PFSK-1 (cell line): Measurements from ENCODE around the gene IQGAP3.

Source experiments
- POLR2AphosphoS5 ChIP-seq: IDR thresholded peaks from 2 replicates; pipeline ENCODE4 v1.6.1; 2012; ENCODE audit warnings: low read depth, mild to moderate bottlenecking, control low read depth, low read length, moderate library complexity
- SIN3A ChIP-seq: IDR thresholded peaks from 2 replicates; pipeline ENCODE4 v1.6.1; 2012; ENCODE audit warnings: mild to moderate bottlenecking, low read length, moderate library complexity, borderline replicate concordance; ENCODE audit not compliant: insufficient read depth
- TAF1 ChIP-seq: IDR thresholded peaks from 2 replicates; pipeline ENCODE4 v1.6.1; 2012; ENCODE audit warnings: low read length, control low read depth, borderline replicate concordance; ENCODE audit not compliant: insufficient read depth

- TF ChIP-seq POLR2AphosphoS5, result no peak
- TF ChIP-seq SIN3A, result no peak
- TF ChIP-seq TAF1, result no peak
These were observed 56.4 kb downstream of the IQGAP3 start for GRCh38 chr1:156515956-156516355.
